ENCODE measurements around the gene SORCS2.

The SORCS2 gene

GRCh38 chr4:7224878-7225533, 32.7 kb downstream of the SORCS2 start:
- FAIRE-seq = no peak

- no peak for FAIRE-seq
These were observed 34.1 kb downstream of the SORCS2 start for GRCh38 chr4:7226439-7226838.

- FAIRE-seq = no peak
These were observed 34.7 kb downstream of the SORCS2 start for GRCh38 chr4:7227008-7227407.

- no peak for FAIRE-seq
These were observed 36.4 kb downstream of the SORCS2 start for GRCh38 chr4:7228734-7229133.

- FAIRE-seq = no peak
These were observed 39.8 kb downstream of the SORCS2 start for GRCh38 chr4:7232061-7232650.

GRCh38 chr4:7233006-7233580, 40.8 kb downstream of the SORCS2 start:
- FAIRE-seq = no peak

- FAIRE-seq = no peak
These were observed 41.3 kb downstream of the SORCS2 start for GRCh38 chr4:7233601-7234000.

- FAIRE-seq = no peak
These were observed 42.2 kb downstream of the SORCS2 start for GRCh38 chr4:7234355-7235029.

GRCh38 chr4:7235030-7235380, 42.7 kb downstream of the SORCS2 start:
- no peak for FAIRE-seq

GRCh38 chr4:7236847-7237246, 44.5 kb downstream of the SORCS2 start:
- FAIRE-seq = no peak

GRCh38 chr4:7237873-7238272, 45.5 kb downstream of the SORCS2 start:
- no peak for FAIRE-seq

GRCh38 chr4:7238300-7238960, 46.1 kb downstream of the SORCS2 start:
- no peak for FAIRE-seq

- FAIRE-seq = no peak
These were observed 46.9 kb downstream of the SORCS2 start for GRCh38 chr4:7239101-7239820.

- no peak for FAIRE-seq
These were observed 47.5 kb downstream of the SORCS2 start for GRCh38 chr4:7239844-7240243.

GRCh38 chr4:7240306-7240705, 48.0 kb downstream of the SORCS2 start:
- FAIRE-seq = no peak

GRCh38 chr4:7241597-7242125, 49.3 kb downstream of the SORCS2 start:
- FAIRE-seq = no peak

- no peak for FAIRE-seq
These were observed 50.4 kb downstream of the SORCS2 start for GRCh38 chr4:7242766-7243165.

- no peak for FAIRE-seq
These were observed 51.4 kb downstream of the SORCS2 start for GRCh38 chr4:7243609-7244330.

- FAIRE-seq = no peak
These were observed 52.0 kb downstream of the SORCS2 start for GRCh38 chr4:7244331-7244665.

GRCh38 chr4:7244751-7245320, 52.5 kb downstream of the SORCS2 start:
- FAIRE-seq = no peak

- FAIRE-seq = no peak
These were observed 55.2 kb downstream of the SORCS2 start for GRCh38 chr4:7247521-7247920.

GRCh38 chr4:7247946-7248345, 55.6 kb downstream of the SORCS2 start:
- no peak for FAIRE-seq
